Vagina (tissue), 2 donors: ENCODE results near the gene STAU1. TPM values are rescaled to one million over a fixed set of nuclear protein-coding genes. Genes with fewer than 3 reads are reported as not detected.

Experiments
- DNase-seq, 2 donors: peaks; one replicate each; pipeline ENCODE4 v3.0.0-alpha.2; 2017; ENCODE audit errors: extremely low spot score in 2 of 2
- H3K27ac ChIP-seq: fragments of 200-600 bp; sonication (generic); one replicate; pipeline ENCODE4 v1.5.1; 2019
- H3K27me3 ChIP-seq: fragments of 200-600 bp; sonication (generic); one replicate; pipeline ENCODE4 v1.5.1; 2019
- H3K36me3 ChIP-seq, 2 donors: fragments of 200-600 bp; sonication (generic); one replicate each; pipeline ENCODE4 v1.5.1; 2017 to 2019
- H3K4me1 ChIP-seq: fragments of 200-600 bp; sonication (generic); one replicate; pipeline ENCODE4 v1.5.1; 2019
- H3K4me3 ChIP-seq, 2 donors: fragments of 200-600 bp; sonication (generic); 1 replicate in 1 of 2; 2 replicates in 1 of 2; pipeline ENCODE4 v1.5.1; 2016 to 2019
- H3K9me3 ChIP-seq: fragments of 200-600 bp; sonication (generic); one replicate; pipeline ENCODE4 v1.5.1; 2019
- CTCF ChIP-seq, 3 experiments: fragments of 450-650 bp in 2 of 3; fragments of 200-600 bp in 1 of 3; sonication (generic) in 1 of 3; IDR thresholded peaks; one replicate each; pipeline ENCODE4 v1.5.1; 2017 to 2019; ENCODE audit warnings: antibody characterized with exemption in 3 of 3, mild to moderate bottlenecking in 2 of 3, moderate library complexity in 2 of 3
- POLR2A ChIP-seq, 2 donors: fragments of 450-650 bp; IDR thresholded peaks; one replicate each; pipeline ENCODE4 v1.6.1; 2017; ENCODE audit warnings: antibody characterized with exemption in 2 of 2, mild to moderate bottlenecking in 2 of 2, moderate library complexity in 2 of 2
- POLR2AphosphoS5 ChIP-seq, 2 donors: sonication (generic); formaldehyde crosslinking; IDR thresholded peaks; one replicate each; pipeline ENCODE4 v1.9.0; 2017; ENCODE audit warnings: antibody characterized with exemption in 2 of 2, mild to moderate bottlenecking in 2 of 2, low read depth in 1 of 2; ENCODE audit not compliant: insufficient read depth in 1 of 2
- intact Hi-C: fragments of 100-400 bp; cut with DNase I; formaldehyde crosslinking; loops from one replicate; pipeline ENCODE4 v1.15.1; 2023
- total RNA-seq: library from RNA; depleted of rRNA; stranded (reverse); fragments of >200 nt; gene quantifications from one replicate; pipeline ENCODE4 v1.2.3, GENCODE V29; 2016

Gene STAU1
- total RNA-seq, 1 donor from 2014 or later, result 68.5 TPM

GRCh38 chr20:49148601-49149000 is 39.5 kb downstream of the STAU1 start:
- Histone ChIP-seq H3K36me3 (peaks cover 0 to 30% of the 10 kb centered on the region in 2 donors), H3K27ac (no peak overlapping the region), H3K4me1 (no peaks in the 10 kb centered on the region), H3K4me3 (no peak overlapping the region), H3K9me3 (no peaks in the 10 kb centered on the region), H3K27me3 (no peaks in the 10 kb centered on the region)
- intact Hi-C loops, result no loop called here
- TF ChIP-seq POLR2AphosphoS5 (IDR thresholded peaks at IDR 0.05; ENCODE audit: insufficient read depth in 1 of 2, low read depth in 1 of 2) (no peak), CTCF (IDR thresholded peaks at IDR 0.05) (no peak), POLR2A (IDR thresholded peaks at IDR 0.05) (no peak)
- DNase-seq, result no peak

GRCh38 chr20:49147296-49147695 is 40.8 kb downstream of the STAU1 start:
- DNase-seq, result no peak
- TF ChIP-seq POLR2A (IDR thresholded peaks at IDR 0.05) (no peak), CTCF (IDR thresholded peaks at IDR 0.05) (no peak), POLR2AphosphoS5 (IDR thresholded peaks at IDR 0.05; ENCODE audit: insufficient read depth in 1 of 2, low read depth in 1 of 2) (no peak)
- Histone ChIP-seq H3K36me3 (peaks cover 0 to 28% of the 10 kb centered on the region in 2 donors), H3K4me1 (no peaks in the 10 kb centered on the region), H3K27ac (no peak overlapping the region), H3K27me3 (no peaks in the 10 kb centered on the region), H3K4me3 (no peak overlapping the region), H3K9me3 (no peaks in the 10 kb centered on the region)
- intact Hi-C loops, result no loop called here

- no peaks in the 10 kb centered on the region for H3K9me3 ChIP-seq
- peaks cover 0 to 28% of the 10 kb centered on the region in 2 donors for H3K36me3 ChIP-seq
- intact Hi-C loops, result no loop called here
- no peak for TF ChIP-seq POLR2A (IDR thresholded peaks at IDR 0.05)
- no peak for TF ChIP-seq POLR2AphosphoS5 (IDR thresholded peaks at IDR 0.05; ENCODE audit: insufficient read depth in 1 of 2, low read depth in 1 of 2)
- no peak for TF ChIP-seq CTCF (IDR thresholded peaks at IDR 0.05)
- H3K27ac ChIP-seq, result no peak overlapping the region
- H3K27me3 ChIP-seq, result no peaks in the 10 kb centered on the region
- DNase-seq, result no peak
- H3K4me1 ChIP-seq, result no peaks in the 10 kb centered on the region
- no peak overlapping the region for H3K4me3 ChIP-seq
These were observed 41.5 kb downstream of the STAU1 start for GRCh38 chr20:49146442-49147225.

GRCh38 chr20:49140834-49141233 is 47.3 kb downstream of the STAU1 start:
- no peak for DNase-seq
- Histone ChIP-seq H3K27me3 (no peaks in the 10 kb centered on the region), H3K27ac (no peak overlapping the region), H3K9me3 (no peaks in the 10 kb centered on the region), H3K4me1 (peaks cover 13% of the 10 kb centered on the region), H3K4me3 (no peak overlapping the region), H3K36me3 (peaks cover 0 to 16% of the 10 kb centered on the region in 2 donors)
- TF ChIP-seq POLR2AphosphoS5 (IDR thresholded peaks at IDR 0.05; ENCODE audit: insufficient read depth in 1 of 2, low read depth in 1 of 2), result no peak
- TF ChIP-seq POLR2A (IDR thresholded peaks at IDR 0.05), result no peak
- TF ChIP-seq CTCF (IDR thresholded peaks at IDR 0.05), result no peak
- intact Hi-C loops, result no loop called here

GRCh38 chr20:49140411-49140810 is 47.7 kb downstream of the STAU1 start:
- no peak for DNase-seq
- Histone ChIP-seq H3K27ac (no peak overlapping the region), H3K9me3 (no peaks in the 10 kb centered on the region), H3K4me3 (no peak overlapping the region), H3K27me3 (no peaks in the 10 kb centered on the region), H3K4me1 (peaks cover 13% of the 10 kb centered on the region), H3K36me3 (peaks cover 0 to 20% of the 10 kb centered on the region in 2 donors)
- intact Hi-C loops, result no loop called here
- TF ChIP-seq POLR2AphosphoS5 (IDR thresholded peaks at IDR 0.05; ENCODE audit: insufficient read depth in 1 of 2, low read depth in 1 of 2), result no peak
- no peak for TF ChIP-seq CTCF (IDR thresholded peaks at IDR 0.05)
- no peak for TF ChIP-seq POLR2A (IDR thresholded peaks at IDR 0.05)
